Left hindlimb (tissue), 1 donor: Measurements from ENCODE around the gene RALGPS1.
A peak's percentile ranks its signal among the peaks of the same experiment; 100 is the strongest.

Source experiments
- DNase-seq: peaks from one replicate; pipeline ENCODE4 v3.0.0-alpha.2; 2018

RALGPS1 gene

DNA sequence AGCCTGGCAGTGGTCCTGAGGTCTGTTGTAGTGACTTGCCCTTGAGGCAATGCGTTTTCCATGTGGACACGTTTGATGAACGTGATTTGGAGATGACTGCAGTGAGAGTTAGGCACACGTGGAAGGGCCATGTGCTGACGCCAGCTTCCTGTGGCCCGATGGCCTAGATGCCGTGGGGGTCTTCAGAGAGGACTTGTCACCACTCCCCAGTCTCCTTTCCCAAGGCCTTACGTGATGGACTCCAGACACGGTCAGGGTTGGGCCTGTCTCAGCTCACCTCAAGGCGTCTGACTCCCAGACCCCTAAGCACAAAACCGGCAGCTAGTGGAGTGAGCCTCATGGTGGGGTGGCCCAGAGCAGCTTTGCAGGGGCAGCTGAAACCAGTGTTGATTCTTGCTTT lies 115.0 kb downstream of the RALGPS1 start:
- no peak for DNase-seq

DNA sequence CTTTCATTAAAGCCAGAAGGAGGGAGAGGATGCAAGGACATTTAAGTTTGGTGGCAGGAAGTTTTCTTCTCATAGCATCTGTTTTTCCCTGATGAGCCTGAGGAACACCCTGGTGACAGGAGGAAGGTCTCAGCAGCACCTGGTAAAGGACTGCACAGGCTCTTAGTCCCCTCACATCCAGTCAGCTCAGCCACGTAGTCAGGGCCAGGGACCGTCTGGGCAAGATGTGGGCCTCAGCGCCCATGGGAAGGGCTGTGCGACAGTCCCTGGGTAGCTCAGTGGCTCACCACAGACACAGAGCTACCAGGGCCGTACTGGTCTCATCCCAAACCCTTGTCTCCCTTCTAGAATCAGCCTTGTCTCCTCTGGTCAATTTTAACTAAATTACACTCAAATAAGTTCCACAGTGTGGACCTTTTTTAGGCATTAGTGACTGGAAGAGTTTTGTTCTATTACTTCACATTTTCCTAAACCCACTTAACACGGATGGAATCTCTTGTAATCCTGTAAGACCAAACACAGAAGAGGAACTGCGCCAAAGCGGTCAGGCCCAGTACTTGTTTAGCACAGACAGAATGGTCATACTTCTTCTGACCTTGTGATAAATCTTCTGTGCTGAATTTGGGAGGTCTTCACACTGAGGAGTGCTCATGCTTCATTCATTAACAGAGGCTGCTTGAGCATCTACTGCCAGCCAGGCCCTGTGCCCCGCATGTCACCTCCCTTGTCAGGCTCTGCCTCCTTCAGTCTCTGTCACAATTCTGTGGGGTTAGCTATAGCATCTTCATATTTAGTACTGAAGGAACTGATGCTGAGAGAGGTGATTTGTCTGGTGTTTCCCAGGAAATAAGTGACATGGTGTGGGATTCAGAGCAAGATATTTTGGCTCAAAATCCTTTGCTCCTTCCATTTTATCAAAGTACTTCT lies 116.5 kb downstream of the RALGPS1 start:
- no peak for DNase-seq

DNA sequence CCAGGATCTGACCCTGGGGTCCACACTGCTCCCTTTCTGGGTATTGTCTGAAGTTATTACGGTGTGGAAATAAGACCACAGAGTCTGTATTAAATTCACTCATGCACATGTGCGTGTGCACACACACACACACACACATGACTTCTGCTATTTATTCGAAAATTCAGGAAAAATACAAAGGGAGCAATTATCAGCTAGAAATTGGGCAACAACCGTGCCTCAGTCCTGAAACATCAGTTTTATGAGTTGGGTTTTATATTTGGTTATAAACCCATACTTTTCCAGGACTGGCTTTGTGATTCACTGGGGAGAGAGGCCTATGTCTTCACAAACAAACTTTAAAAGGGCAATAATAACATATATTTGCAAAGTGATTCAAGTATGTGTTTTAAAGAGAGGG lies 117.7 kb downstream of the RALGPS1 start:
- no peak for DNase-seq

DNA sequence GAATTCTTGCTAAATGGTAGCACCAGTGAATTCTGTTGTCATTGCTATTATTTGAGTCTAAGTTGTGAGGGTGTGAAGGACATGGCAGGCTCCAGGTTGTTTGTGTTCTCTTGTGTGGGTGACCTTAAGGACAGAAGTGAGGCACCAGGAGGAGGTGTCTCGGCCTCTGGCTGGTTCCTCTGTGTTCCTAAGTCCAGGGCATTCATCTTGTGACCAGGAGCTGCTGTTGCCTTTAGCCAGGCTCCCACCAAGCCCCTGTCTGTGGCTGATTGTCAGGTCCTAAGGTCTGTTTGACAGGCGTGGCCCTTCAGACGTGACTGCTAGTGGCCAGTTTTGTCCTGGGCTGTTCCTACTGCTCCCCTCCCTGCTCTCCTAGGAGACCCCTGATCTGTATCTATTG lies 118.5 kb downstream of the RALGPS1 start:
- no peak for DNase-seq

DNA sequence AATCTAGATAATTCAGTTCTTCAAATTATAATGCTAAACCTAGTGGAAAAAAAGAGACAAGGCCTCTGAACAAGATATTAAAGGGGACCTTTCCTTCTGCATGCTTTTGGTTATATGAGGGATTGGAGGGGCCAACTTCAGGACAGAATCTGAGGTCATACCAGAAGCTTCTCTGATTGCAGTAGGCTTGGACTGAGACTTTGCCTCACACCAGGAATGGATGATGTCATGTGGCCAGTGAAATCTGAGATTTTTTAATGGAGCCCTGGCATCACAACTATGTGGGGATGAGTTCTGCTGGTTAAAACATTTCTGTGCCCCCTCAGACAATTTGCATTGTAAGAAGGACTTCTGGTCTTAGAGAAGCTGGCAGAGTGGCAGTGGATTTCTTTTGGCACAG lies 119.2 kb downstream of the RALGPS1 start:
- DNase-seq: no peak

DNA sequence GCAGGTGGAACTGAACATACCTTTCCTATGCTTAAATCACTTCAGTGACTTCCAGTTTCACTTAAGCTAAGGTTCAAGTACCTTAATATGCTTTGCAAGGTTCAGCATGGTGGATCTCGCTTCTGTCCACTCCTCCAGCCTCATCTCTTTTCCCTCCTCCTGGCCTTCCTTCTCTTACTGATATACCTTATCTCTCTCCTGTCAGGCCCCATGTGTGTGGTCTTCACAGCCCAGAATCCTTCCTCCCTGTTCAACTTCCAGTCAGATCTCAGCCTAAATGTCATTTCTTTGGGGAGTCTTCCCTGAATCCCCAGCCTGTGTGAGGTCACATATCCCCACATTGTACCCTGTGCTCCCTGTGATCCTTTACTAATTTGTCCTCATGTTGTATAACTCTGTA lies 120.1 kb downstream of the RALGPS1 start:
- DNase-seq: no peak

DNA sequence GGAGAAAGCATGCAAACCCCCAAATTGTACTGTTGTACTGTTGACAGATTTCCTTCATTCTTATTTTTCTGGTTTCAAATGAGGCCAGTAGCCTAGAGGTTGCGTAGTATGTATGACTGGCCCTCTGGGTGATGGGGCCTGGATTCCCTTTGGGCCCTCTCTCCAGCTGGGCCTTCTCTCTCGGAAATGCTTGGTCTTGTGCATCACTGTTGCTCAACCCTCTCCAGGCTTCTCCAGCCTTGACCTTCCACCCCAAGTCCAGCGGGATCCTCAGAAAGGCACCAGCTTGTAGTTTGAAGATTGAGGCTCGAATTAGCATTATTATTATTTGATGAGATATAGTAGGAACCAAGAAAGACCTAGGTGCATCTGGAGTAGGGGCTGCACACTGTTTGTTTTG lies 120.8 kb downstream of the RALGPS1 start:
- DNase-seq: no peak

DNA sequence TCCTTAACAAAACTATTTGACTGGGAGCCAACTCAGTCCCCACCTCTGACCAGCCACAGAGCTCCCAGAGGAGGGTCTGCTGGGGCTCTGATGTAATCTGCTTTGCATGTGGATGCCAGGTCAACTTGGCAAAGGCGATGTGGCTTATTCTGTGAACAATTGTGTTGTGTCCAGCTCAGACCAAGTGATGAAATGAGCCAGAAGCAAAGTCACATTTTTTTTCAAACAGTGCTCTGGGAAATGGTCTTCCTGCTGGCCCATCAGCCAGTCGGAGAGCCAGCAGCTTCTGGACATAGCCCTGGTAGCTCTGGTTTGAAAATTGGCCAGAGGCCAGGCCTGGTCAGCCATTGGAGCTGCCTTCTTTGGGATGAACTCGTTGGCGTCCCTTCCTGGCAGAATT lies 121.4 kb downstream of the RALGPS1 start:
- peak; percentile 30 for DNase-seq

DNA sequence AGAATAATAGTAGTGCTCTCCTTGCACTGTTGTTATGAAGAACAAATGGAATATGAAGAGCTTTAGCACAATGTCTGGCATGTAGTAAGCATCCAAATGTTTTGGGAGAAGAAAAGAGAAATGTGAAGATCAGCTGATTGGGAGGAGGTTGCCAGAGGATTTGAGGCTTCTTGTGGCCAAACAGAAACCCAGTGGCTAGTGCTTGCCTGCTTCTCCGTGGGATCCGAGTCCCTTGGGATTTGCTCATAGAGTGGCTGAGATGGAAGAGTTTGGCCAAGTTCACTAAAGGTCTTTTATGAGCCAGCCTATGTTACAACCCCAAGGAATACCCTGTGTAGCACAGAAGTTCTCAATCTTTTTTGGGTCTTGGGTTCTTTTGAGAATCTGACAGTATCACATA lies 121.9 kb downstream of the RALGPS1 start:
- no peak for DNase-seq

DNA sequence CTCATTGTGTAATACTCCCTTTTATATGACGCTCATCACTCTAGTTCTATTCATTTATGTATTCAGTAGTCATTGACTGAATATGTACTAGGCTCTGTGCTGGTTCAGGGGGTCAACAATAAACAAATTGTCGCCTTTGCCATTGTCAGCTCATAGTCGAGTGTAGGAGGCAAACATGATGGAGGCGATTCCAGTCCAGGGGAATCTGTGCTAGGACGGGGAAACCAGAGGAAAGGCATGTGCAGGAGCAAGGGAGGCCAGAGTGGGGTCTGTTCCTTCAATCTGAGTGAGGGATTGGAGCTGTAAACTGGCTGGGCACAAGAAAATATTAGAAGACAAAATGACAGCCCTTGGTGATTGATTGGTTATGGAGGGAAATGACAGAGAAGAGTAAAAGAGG lies 123.9 kb downstream of the RALGPS1 start:
- DNase-seq: no peak

DNA sequence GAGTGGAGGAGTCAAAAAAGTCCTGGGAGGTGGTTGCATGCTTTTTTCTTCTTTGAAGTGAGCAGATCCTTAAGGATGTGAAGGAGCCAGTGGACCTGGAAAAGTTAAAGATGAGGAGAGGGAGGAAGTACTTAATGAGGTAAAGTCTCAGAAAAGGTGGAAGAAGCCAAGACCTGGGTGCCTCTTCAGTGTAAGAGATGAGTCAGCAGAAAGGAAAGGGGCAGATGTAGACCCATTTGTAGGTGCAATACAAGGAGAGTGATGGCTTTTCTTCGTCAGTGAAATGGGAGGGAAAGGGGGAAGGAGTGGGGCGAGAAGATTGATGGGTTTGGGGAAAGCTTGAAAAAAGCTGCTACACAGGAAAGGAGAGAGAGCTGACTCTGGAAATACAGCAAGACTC lies 124.9 kb downstream of the RALGPS1 start:
- DNase-seq: no peak

DNA sequence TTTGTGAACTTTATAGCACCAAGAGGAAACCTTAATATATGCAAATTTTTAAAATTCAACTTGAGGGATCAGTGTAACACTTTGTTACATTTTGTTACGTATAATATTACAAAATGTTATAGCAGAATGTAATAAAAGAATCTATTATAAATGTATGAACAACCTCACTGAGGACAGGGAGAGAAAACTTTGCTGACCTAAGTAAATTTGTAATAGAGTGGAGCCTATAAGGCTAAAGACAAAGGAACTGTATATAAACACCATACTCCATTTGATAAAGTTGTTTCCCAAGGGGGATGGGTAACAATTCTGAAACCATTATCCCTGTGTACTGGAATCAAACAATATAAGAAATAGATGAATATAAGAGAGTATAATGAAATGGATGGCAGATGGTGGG lies 130.6 kb downstream of the RALGPS1 start:
- DNase-seq: no peak

DNA sequence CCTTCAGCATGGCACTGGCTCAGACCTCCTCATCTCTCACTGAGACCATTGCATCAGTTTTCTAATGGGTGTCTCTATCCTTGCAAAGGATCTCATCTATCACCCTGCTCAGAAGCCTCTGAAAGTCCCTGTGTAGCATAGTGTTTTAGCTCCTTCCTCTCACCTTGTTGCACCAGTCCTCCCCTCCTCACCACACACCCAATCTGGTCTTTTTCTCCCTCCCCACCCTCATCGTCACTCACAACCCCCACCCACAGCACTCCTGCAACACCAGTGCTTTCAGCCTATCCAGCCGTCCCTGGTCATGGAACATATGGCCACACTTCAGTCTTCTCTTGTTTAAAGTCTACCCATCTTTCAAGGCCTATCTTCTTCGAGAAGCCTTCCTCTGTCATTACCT lies 133.4 kb downstream of the RALGPS1 start:
- DNase-seq: no peak

DNA sequence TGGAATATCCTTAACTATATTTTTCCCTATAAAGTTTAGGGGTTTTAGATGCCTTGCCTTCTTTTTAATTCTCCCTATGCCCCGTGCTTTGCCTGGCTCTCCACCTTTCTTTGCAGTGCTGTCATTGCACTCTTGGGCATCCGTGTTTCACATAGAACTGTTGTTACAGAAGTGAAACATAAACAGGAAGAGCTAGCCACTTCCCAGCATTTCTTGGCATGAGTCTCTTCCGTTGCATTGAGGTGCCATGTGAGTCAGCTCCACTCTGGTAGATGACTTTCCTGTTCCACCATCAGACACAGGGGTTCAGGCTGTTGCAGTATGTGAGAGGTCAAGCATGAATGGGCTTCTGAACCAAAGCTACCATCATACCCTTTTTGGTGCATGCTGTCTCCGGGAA lies 134.5 kb downstream of the RALGPS1 start:
- peak; percentile 58 for DNase-seq

DNA sequence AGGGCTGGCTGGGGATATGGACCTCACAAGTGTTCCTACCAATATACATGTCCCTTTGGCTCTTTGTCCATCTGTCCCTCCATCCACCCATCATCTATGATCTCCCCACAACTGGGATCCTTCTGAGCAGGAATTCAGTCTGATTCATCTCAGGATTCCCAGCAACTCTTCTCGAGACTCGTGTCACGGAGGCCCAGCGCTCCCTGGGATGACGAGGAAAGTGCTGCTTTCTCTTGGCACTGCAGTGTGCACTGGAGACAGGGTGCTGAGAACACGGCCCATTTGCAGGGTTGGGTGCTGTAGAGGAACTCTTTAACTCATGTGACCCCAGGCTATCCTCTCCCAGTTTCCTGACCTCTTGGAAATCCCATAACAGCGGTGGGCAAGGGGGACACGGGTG lies 135.0 kb downstream of the RALGPS1 start:
- DNase-seq: no peak

DNA sequence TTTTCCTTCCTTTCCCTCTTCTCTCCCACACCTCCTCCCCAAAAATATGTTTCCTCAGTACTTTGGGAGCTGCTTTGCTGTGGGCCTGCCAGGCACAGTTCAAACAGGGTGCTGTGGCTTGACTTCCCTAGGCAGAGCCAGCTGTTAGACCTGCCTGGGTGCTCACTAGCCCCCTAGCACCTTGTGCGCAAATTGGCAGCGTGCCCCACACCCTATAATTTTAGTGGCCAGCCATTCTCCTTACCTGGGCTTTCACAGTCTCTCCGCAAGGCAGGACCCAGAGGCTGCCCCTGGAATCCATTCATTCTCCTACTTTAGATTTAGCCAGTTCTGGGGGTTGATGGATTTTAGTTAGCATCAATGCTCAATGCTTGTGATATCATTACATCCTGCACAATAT lies 135.6 kb downstream of the RALGPS1 start:
- no peak for DNase-seq

DNA sequence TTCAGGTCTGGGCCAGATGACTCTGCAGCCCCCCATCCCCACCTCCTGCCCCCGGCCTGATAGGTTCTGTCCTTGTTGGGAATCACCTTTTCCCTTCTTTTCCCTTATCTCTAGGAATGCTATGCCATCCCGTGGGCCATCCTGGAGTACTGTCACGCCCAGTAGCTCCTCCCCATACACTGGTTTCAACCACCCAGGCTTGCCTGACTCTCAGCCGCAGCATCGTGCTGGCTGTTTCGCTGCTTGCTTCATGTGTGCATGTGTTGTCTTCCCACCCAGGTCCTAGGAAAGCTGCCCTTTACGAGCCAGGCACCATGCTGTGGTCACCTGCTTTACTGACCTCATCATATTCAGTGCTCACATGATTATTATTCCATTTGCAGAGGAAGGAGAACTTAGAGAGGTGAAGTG lies 136.0 kb downstream of the RALGPS1 start:
- DNase-seq: no peak

DNA sequence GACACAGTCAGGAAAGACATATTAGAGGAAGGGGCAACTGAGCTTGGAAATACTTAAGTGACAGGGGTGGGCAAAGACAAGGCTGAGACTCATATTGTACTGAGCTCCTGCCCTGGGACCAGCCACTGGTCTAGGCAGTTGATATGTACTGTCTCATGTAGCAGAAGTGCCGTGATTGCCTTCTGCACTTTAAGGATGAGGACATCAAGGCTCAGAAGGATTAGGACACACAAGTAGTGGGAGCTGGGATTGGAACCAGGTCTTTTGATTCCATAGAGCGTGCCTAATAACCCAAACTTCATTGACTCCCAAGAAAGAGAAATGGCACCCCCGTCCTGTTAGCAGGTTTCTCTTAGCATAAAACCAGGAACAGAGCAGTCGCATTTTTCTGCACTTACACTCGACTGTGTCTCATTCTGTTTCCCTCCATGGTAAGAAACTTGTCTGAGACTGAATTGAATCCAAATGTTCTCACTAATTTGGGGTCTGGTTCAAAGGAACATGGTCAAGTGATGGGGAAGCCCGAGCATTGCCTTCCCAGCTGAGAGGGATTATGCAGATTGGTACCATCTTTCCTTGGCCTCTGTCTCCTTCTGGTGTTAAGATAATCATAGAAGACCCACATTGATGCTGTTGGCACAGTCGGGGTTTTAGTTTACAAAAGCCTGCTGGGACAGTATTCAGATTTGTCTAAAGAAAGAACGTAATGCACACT lies 137.5 kb downstream of the RALGPS1 start:
- DNase-seq: no peak

DNA sequence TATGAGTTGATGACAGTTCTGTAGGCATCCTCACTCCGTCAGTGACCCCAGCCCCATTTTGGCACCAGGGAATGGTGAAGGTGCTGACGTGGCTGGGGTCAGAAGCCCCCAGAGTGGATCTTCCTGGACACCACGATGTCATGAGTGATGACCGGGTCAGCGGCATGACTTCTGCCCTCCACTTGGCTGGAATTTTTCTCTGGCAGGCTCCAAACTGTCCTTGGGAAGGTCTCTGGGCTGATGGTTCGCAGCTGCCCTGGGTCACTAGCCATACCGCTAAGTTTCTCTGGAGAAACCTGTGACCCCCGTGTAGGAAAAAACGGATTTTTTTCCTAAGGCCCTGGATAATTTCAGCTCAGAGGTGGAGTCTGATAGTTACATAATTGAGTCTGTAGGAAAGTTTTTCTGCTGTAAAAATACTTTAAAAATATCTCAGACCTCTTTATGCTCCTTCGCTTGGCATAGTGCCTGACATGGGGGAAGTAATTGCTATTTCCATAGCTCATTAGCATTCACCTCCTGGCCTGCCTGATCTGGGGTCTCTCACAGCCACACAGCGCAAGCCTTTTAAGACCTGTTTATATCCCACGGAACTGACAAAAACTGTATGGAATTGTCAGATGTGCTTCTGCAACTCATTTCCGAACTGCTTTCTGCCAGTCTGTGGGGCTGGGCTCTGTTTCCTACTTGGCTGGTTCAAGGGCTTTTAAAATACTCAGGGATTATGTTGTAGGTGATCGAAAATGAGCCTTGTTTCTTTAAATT lies 138.7 kb downstream of the RALGPS1 start:
- peak; percentile 75 for DNase-seq

DNA sequence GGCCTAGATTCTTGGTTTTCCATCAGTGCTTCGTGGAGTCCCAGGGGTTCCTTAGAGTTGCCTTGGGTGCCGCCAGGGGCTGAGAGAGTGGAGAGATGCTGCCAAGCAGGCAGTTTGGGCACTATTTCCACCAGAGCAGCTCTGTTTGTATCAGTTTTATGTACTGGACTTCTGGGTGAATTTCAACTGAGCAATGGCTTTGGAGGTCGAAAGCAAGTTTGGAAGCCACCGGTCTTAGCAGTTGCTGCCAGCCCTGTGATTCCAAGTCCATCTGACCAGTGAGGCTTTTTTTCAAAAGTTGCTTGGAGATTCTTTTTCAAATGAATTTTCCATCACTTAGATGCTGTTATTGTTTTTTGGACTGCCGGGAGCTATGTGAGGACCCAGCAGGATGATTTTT lies 139.4 kb downstream of the RALGPS1 start:
- DNase-seq: no peak

DNA sequence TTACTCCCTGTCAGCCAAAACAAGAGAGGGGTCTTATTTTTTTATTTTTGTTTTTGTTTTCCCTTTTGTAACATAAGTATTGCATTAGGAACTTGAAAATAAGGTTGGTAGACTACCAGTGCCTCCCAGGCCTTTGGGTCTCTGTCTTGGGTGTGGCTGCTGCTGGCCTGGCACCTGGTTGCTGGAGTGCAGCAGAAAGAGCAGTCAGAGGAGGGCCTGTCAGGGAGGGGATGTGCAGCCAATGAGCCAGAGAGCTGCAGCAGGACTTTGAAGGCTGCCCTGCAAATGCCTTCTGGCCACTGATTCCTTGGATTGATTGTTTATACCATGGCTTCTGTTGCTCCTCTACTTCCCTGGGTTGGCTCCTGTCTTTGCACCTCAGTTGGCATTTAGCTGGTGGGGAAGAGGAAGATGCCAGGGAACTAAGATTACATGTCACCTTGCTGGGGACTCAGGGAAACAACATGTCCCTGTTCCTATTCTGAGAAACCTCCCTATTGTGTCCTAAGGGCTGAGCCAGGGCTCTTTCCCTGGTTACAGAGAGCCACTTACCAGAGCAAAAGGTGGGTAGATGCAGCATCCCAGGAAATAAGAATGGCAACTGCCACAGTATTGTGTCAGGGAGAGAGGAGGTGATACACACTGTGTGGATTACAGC lies 141.3 kb downstream of the RALGPS1 start:
- no peak for DNase-seq

DNA sequence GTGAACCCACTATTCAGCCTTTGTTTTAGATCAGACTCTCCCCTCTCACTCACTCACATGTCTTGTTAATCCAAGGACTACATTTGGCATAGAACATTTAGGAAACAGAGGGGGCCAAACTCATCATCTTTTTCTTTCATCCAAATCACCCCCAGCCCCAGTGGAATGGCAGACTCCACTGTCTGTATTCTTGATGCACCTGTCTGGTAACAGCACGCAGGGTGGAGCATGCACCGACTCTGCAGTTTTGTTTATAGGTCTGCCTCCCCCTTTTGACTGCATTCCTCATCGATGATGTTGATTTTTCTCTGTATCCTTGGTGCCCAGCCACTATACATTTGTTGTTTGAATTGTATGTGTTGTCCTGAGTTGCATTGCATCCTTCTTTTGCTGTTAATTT lies 141.9 kb downstream of the RALGPS1 start:
- DNase-seq: no peak

DNA sequence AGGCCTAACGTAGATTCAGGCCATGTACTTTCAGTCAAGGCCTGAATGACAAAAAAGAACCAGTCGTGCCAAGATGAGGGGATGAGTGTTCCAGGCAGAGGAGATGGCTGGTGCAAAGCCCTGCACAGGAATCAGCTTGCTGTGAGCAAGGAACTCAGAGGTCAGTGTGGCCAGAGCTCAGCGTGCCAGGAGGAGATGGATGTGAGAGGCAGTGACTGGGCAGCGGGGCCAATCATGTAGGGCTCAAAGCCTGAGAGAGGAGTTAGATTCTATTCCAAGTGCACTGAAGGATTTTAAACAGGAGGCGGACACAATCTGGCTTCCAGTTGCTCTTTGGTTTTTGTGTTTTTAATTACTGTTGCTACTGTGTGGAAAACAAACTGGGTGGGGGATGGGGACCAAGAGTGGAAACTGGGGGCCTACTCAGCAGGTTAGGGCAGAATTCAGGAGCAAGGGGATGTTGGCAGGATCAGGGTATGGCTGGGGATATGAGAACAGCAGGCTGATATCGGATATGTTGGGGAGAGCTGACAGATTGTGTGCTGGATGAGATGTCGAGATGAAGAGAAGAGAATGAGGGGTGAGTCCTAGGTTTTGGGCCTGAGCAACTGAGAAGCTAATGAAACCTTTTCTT lies 143.5 kb downstream of the RALGPS1 start:
- DNase-seq: no peak
